ENCODE measurements around the gene PRTG.
"Not testable (repeated sequence)": the region's sequence is repeated elsewhere in the genome, so short reads cannot be mapped to it uniquely, and the experiment has no call there.

PRTG gene

DNA sequence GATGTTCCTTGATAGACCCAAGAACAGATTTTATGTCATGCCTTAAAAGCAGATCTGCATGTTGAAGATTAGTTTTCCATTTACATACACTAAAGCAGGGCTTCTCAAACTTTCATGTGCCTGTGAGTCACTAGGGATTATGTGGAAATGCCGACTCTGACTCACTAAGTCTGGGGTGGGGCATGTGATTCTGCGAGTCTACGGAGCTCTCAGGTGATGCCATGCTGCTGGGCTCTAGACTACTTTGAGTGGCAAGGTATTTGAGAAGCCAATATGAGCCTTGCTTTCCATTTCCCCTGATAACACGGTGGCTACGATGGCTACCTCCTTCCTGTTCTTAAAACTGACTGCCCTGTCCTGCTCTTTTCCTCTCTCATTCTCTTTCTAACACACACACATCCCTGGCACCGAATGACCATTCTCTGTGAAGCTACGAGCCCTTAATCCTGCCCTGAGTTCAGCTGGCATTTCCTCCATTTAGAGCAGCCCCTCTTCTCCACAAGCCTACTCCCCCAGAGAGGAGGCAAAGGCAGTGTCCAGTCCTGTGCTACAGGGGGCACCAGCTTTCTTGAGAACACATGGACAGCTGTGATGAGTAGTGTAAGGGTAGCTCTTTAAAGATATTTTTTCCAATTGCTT lies 115.1 kb downstream of the PRTG start:
- ATAC-seq, result peak in 1 of 2 donors; percentile 25

GRCh38 chr15:55619783-55620182 lies 123.2 kb downstream of the PRTG start:
- ATAC-seq, result no peak

DNA sequence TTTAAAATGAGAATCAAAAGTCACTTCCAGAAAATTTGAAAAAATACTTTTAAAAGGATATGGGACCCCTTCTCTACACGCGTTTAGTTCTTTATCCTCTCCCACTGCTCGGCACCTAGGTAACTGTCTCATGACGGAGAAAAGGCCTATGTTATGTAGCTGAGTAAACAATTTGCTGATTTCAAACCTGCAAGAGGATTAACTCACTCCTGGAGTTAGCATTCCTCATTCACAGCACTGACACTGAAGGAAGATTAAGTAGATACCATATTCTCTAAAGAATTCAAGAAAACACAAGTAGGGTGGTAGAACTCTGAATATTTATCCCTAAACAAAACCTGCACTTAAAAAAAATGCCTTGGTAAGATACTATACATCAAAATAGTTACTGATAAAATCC lies 124.6 kb downstream of the PRTG start:
- ATAC-seq, result no peak

GRCh38 chr15:55615445-55615844 lies 127.5 kb downstream of the PRTG start:
- no peak for ATAC-seq

GRCh38 chr15:55613727-55614126 lies 129.2 kb downstream of the PRTG start:
- no peak for ATAC-seq

- no peak for ATAC-seq
These were observed 136.7 kb downstream of the PRTG start for GRCh38 chr15:55606214-55606613.

DNA sequence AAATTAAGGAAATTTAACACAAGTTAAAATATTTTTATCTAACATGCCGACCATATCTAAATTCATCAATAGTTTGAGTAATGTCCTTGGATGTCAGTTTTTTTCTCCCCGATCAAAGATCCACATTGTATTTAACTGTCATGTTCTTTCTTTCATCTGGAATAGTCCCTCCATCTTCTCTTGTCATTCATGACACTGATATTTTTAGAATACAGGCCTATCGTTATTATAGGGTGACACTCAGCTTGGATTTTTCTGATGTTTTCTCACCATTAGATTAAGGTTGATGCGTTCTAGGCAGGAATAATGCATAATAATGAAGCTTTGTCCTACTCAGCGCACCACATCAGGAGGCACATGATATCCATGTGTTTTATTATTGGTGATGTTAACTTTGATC lies 141.6 kb downstream of the PRTG start:
- ATAC-seq, result no peak

DNA sequence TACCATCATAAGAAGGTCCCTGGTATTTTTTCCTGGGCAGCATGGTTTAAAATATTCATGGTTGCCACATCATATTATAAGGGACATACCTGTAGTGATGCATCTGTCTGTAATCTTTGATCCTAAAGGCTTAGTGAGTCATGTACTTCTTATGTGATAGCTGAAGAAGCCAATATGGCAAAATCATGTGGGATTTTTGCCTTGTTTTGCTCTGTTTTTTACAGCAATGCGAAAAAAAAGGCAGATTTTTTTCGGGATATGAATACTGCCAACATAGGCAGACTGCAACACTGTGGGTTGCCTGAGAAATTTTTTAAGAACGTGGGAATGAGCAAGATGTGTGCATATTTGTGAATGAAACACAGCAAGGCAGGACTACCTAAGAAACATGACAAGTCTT lies 143.5 kb downstream of the PRTG start:
- ATAC-seq, result no peak

- ATAC-seq, result not testable (repeated sequence)
These were observed 149.9 kb downstream of the PRTG start for GRCh38 chr15:55593019-55593418.

- no peak for ATAC-seq
These were observed 152.2 kb downstream of the PRTG start for GRCh38 chr15:55590788-55591187.

GRCh38 chr15:55589287-55589686 lies 153.7 kb downstream of the PRTG start:
- ATAC-seq, result no peak

- no peak for ATAC-seq
These were observed 154.2 kb downstream of the PRTG start for GRCh38 chr15:55588815-55589115.

- ATAC-seq, result peak; percentile 57 to 70
These were observed 154.7 kb downstream of the PRTG start, which contains the start of gene PYGO1 for GRCh38 chr15:55588070-55588814. PYGO1 (minus strand) TSS chr15:55588345; CDS start chr15:55587883, 462 bp downstream.

DNA sequence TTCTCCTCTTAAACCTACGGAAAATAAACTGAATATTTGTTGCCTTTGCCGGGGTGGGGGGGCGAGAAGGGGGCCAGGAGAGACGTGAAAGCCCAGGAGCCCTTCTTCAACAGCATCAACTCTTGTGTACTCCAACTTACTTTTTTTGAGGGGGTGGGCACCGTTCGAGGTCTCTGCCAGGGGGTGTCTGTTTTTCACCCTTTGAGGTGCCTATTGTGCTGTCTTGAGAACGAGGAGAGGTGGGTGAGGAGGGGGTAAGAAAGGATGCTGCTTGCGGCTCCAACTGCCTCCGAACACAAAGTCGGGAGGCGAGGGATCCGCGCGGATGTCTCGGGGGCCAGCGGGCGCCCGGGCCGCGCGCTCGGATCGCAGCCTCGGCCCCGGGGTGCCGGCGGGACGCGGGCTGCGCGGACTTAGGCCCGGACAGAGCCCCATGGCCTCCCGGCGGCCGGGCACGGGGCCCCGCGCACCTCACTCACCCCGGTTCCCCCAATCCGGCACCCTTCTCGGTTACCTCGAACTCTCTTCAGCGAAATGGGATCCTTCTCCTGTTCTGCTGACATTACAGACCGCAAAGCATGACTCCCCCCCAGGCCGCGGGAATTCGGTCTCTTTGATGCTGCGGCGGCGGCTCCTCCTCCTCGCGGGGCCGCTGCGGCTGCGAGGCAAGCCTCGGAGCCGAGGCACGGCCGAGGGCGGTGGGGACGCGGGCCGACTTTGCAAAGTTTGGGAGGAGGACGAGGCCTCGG lies 155.5 kb downstream of the PRTG start:
- ATAC-seq, result peak; percentile 50 to 54

- no peak for ATAC-seq
These were observed 156.1 kb downstream of the PRTG start for GRCh38 chr15:55586808-55587207.

DNA sequence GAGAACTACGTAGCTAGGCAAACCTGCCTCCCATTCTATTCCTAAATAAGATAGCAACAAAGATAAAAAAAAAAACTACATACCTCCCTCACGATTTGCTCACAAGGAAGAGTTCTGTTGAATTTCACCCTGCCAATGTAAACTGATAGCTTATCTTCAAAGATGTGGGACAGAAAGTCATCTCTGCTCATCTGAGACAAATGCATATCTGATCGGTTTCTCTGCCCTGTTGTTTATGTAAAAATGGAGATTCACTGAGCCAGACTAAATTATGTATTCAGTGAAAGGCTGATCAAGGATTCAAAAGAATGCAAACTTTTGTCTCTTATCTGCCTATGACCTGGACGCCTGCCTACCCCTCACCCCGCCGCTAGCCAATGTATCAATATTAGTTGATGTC lies 166.0 kb downstream of the PRTG start:
- no peak for ATAC-seq

DNA sequence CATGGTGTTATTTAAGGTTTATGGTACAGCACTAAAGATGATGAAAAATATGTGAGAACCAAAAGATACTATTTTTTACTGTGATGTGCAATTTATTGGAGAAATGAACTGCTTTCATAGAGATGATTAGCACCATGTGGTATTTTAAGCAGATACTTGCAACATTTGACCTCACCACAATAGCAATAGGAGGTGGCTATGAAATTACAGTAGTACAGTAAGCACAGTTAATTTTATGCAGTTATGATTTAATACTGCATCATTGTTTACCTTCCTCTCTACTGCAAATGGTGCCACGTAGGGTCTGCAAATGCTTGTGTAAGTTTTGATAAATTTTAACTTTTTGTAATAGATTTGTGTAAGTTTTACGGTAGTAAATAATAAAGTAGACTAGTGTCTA lies 168.9 kb downstream of the PRTG start:
- no peak for ATAC-seq

DNA sequence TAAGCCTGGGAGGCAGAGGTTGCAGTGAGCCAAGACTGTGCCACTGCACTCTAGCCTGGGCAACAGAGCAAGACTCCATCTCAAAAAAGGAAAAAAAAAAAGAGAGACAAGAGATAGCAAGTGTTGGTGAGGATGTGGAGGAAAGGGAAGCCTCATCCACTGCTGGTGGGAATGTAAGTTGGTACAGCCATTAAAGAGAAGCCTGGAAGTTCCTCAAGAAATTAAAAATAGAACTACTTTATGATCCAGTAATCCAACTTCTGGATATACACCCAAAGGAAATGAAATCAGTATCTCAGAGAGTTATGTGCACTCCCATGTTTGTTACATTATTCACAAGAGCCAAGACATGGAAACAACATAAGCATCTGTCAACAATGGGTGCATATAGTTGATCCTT lies 169.7 kb downstream of the PRTG start:
- no peak for ATAC-seq

DNA sequence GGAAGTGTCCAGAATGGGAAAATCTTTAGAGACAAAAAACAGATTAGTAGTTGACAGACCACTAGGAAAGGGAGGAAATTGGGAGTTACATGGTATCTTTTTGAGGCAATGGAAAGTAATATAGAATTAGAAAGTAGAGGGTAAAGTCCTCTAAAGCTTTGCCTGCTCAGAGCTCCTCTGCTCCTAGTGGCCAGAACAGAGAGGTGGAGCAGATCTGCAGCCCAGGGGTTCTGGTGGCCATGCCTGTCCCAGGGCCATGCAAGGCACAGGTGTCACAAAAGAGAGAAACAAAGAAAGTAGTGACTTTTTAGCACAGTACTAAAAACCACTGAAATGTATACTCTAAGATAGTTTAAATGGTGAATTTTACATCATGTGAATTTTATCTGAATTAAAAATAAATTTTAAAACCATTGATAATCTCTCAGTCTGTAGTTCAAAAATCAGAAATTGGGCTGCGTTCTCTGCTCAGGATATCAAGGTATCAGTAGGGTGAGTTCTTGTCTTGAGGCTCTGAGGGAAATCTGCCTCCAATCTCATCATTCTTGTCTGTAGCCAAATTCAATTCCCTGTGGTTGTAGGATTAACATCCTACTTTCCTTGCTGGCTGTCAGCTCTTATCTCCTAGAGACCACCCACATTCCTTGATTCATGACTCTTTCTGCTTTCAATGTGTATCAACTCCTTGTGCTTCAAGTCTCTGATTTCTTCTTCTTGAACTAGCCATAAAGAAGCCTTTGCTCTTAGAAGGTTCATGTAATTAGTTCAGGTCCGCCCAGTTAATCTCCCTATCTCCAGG lies 178.4 kb downstream of the PRTG start:
- no peak for ATAC-seq

- no peak for ATAC-seq
These were observed 180.4 kb downstream of the PRTG start for GRCh38 chr15:55562601-55563000.
